ENCODE data around the gene REPIN1.

REPIN1 gene

DNA sequence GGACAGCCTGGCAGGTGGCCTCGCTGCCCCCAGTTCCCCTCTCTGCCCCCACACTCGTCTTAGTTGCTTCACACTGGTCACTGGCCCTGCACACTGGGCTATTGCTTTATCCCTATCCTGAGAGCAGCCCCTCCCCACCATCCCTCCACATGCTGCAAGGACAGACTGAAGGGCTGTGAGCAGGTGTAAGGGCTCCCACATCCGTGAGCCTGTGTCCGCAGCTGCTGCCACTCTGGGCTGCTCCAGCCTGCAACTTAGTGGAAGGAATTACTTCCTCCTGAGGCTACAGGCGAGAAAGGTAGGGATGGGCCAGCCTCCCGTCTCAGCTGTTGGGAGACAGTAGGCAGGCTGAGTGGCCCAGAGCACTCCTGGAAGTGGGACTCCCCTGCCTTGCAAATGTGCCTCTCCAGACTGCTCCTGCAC lies 31.0 kb upstream of the REPIN1 start:
- no peak for DNase-seq

DNA sequence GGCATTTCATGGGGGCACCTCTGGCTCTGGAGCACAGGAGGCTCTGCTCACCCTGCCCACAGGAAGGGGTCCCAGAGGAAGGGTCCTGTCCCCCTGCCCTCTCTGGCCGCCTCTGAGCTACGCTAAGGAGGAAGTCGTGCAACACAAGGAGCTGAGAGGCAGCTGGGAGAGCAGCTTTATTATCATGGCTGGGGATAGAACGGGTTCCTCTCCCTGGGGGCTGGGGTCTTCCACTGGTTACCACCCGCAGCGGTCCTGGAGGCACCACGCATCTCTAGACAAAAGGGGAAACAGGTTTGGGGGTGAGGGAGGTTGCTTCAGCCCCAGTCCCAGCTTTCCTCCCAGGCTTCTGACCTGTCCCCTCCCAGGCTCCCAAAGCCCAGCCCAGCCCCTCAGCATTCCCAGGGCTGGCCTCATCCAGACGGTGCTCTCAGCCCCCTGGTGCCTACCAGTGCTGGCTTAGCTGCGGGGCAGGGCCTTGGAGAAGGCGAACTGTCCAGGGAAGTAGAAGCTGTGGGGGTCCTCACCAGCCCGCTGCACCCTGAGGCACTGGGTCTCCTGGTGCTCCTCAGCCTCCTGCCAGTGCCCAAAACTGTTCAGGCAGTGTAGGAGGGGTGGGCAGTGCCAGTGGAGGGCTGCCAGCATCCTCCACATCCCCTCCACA lies 30.3 kb upstream of the REPIN1 start:
- DNase-seq = no peak

- no peak for DNase-seq
Measured at GRCh38 chr7:150339409-150339809, 29.2 kb upstream of the REPIN1 start.

DNA sequence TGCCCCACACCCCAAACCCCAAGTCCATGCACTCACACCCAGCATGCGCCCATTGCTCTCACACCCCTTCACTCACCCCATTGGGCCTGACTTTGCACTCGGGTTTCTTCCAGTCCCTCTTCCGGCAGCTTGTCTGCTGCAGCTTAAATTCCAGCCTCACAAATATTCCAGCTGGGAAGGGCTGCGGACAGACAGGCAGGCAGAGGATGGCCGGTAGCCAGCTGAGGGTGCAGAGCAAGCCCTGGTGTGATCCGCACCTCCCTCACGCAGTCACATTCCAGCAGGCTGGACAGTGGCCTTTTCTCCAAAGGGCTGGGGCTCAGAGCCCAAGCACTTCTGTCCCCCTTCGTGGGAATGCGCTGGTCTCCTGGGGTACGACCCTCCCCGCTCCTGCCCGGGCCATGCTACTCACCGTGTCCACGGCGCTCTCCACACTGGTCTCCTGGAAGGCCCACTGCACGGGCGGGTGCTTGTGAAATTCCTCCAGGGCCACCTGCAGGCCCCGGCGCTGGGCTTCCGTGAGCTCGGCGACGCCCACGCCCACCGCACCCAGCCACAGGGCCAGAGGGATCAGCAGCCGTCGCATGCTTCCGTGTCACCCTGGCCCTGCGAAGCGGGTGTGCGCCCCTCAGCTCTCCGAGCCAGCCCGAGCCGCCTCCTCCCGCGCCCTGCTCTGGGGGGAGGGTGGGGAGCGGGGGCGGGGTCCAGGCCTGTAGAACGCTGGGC lies 28.4 kb upstream of the REPIN1 start:
- DNase-seq = no peak

GRCh38 chr7:150340875-150341262 lies 27.8 kb upstream of the REPIN1 start:
- DNase-seq = no peak

GRCh38 chr7:150341263-150342120 lies 27.1 kb upstream of the REPIN1 start, which contains the start of gene RARRES2:
Gene RARRES2, minus strand, starts transcription at chr7:150341629. Its CDS starts 1,020 bp downstream, at chr7:150340609.
- no peak for DNase-seq

GRCh38 chr7:150342121-150342408 lies 26.6 kb upstream of the REPIN1 start:
- no peak for DNase-seq

DNA sequence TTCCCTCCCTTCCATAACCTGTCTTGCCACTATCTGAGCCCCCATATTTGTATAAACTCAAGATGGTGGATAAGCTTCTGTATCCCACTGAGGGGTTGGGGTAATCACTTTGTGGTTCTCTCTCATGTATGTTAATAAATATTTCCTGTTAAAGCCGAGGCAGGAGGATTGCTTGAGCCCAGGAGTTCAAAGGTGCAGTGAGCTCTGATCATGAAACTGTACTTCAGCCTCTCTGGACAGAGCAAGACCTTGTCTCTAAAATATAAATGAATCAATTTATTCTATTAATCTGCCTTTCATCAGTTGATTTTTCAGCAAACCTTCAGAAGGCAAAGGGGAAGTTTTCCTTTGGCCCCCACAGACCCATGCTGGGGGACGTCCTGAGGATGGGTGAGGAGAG lies 25.4 kb upstream of the REPIN1 start:
- no peak for DNase-seq

- DNase-seq = no peak
Measured at GRCh38 chr7:150344299-150344698, 24.3 kb upstream of the REPIN1 start.

DNA sequence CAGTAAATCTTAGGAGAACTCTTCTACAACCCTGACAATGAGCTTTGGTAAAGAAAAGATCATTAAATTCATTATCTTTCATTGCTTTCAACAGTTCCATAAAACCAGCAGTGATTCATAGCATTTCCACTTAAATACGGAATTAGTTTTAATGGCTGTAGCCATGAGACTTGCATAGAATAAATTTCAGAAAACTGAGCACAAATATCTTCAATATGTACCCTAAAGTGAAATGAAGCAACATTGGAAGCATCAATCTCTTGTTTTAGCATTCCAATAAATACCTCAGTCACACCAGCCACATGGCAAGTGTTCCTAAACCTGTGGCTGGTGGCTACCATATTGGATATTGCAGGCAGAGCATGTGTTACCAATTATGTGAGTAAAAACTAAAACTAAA lies 23.6 kb upstream of the REPIN1 start:
- DNase-seq = no peak

DNA sequence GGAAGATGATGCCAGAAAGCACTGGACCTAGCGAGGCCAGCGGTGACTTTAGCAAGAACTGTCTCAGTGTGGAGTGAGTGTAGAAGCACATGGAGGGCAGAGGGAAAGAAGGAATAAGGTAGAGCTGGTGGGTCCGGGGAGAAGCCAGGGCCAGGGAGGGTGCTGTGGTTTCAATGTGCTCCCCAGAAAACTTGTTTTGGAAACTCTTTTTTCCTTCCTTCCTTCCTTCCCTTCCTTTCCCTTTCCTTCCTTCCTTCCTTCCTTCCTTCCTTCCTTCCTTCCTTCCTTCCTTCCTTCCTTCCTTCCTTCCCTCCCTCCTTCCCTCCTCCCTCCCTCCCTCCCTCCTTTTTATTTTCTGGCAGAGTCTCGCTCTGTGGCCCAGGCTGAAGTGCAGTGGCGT lies 21.7 kb upstream of the REPIN1 start:
- no peak for DNase-seq

DNA sequence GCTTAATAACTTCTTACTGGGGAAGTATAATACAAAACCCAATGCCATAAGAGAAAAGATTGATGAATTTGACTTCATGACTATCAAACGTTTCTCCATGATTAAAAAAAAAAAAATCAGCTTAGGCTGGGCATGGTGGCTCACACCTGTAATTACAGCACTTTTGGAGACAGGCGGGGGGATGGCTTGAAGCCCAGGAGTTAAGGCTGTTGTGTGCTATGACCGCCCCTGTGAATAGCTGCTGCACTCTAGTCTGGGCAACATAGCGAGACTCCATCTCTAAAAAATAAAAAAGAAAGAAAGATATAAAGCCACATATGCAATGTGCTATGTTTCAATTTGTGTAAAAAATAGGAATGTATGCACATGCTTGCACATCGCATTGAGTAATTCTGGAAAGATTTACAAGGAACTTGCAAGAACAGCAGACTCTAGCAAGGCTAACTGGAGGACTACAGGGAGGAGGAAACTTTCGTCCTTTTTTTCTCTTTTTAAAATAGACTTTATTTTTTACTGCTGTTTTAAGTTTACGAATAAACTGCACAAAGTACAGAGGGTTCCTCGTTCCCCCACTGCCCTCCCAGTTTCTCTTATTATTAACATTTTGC lies 16.9 kb upstream of the REPIN1 start:
- DNase-seq = no peak

- no peak for DNase-seq
Measured at GRCh38 chr7:150355666-150356059, 13.0 kb upstream of the REPIN1 start.

GRCh38 chr7:150356265-150356897 lies 12.2 kb upstream of the REPIN1 start:
- DNase-seq = no peak

- DNase-seq = peak; percentile 59
Measured at GRCh38 chr7:150357270-150357669, 11.4 kb upstream of the REPIN1 start.

GRCh38 chr7:150357771-150358427 lies 10.7 kb upstream of the REPIN1 start:
- no peak for DNase-seq

DNA sequence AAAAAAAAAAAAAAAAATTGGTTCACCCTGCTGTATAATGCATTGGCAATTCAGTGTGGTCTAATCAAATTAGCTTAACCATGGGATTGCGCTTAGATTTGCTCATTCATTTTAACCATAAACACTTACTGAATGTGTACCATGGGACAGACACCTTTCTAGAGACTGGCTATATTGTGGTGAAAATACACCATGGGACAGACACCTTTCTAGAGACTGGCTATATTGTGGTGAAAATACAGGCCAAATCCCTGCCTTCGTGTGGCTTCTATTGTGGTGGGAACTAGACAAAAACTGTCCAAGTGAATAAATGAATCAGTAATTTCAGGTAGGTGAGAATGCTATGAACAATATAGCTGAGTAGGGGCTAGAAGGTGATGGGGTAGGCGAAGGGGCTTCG lies 10.2 kb upstream of the REPIN1 start:
- no peak for DNase-seq

- DNase-seq = no peak
Measured at GRCh38 chr7:150358988-150359621, 9.5 kb upstream of the REPIN1 start.

- DNase-seq = no peak
Measured at GRCh38 chr7:150359622-150360362, 8.8 kb upstream of the REPIN1 start.

GRCh38 chr7:150360363-150361058 lies 8.1 kb upstream of the REPIN1 start:
- DNase-seq = no peak

DNA sequence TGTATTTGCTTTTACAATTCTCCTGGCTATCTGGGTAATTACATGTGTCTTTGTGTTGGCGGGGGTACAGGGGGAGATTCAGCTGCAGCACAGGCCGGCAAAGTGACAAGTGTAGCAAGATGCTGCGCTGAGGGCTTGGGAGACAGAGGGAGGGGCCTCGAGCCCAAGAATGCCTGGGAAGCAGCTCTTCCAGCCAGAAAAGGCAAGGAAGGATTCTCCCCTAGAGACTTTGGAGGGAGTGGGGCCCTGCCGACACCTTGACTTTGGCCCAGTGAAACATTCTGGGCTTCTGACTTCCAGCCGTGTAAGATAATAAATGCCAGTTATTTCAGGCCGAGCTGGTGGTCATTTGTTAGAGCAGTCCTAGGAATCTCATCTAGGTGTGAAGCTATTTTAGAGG lies 7.2 kb upstream of the REPIN1 start:
- no peak for DNase-seq
